HEK293 (cell line): ENCODE data around the gene ZNF10.

Experiments
- GFI1B ChIP-seq: fragments of 450-650 bp; formaldehyde crosslinking; IDR thresholded peaks from 2 replicates; pipeline ENCODE4 v1.5.1; 2016; ENCODE audit warnings: missing biosample characterization, missing genetic modification characterization
- GLI4 ChIP-seq: fragments of 450-650 bp; formaldehyde crosslinking; IDR thresholded peaks from 2 replicates; pipeline ENCODE4 v1.5.1; 2016; ENCODE audit warnings: missing biosample characterization, missing genetic modification characterization
- GLIS2 ChIP-seq: fragments of 450-650 bp; formaldehyde crosslinking; IDR thresholded peaks from 2 replicates; pipeline ENCODE4 v1.5.1; 2016; ENCODE audit warnings: missing biosample characterization, missing genetic modification characterization
- RBAK ChIP-seq: fragments of 450-650 bp; formaldehyde crosslinking; IDR thresholded peaks from 2 replicates; pipeline ENCODE4 v1.5.1; 2016; ENCODE audit warnings: missing biosample characterization, missing genetic modification characterization
- REPIN1 ChIP-seq: fragments of 450-650 bp; formaldehyde crosslinking; IDR thresholded peaks from 2 replicates; pipeline ENCODE4 v1.5.1; 2017; ENCODE audit warnings: missing biosample characterization, missing genetic modification characterization, low read depth
- SCRT2 ChIP-seq: fragments of 450-650 bp; formaldehyde crosslinking; IDR thresholded peaks from 2 replicates; pipeline ENCODE4 v1.5.1; 2016; ENCODE audit warnings: missing biosample characterization, missing genetic modification characterization
- SP2 ChIP-seq: fragments of 450-650 bp; formaldehyde crosslinking; IDR thresholded peaks from 2 replicates; pipeline ENCODE4 v1.5.1; 2016; ENCODE audit warnings: missing biosample characterization, missing genetic modification characterization
- ZIC2 ChIP-seq: fragments of 450-650 bp; formaldehyde crosslinking; IDR thresholded peaks from 2 replicates; pipeline ENCODE4 v1.5.1; 2016; ENCODE audit warnings: missing biosample characterization, missing genetic modification characterization
- ZNF112 ChIP-seq: fragments of 450-650 bp; formaldehyde crosslinking; IDR thresholded peaks from 2 replicates; pipeline ENCODE4 v1.5.0; 2017; ENCODE audit warnings: missing biosample characterization, missing genetic modification characterization
- ZNF121 ChIP-seq: fragments of 450-650 bp; formaldehyde crosslinking; IDR thresholded peaks from 2 replicates; pipeline ENCODE4 v1.5.1; 2016; ENCODE audit warnings: missing biosample characterization, missing genetic modification characterization
- ZNF132 ChIP-seq: fragments of 450-650 bp; formaldehyde crosslinking; IDR thresholded peaks from 2 replicates; pipeline ENCODE4 v1.5.1; 2017; ENCODE audit warnings: missing biosample characterization, missing genetic modification characterization, borderline replicate concordance
- ZNF146 ChIP-seq: fragments of 450-650 bp; formaldehyde crosslinking; IDR thresholded peaks from 2 replicates; pipeline ENCODE4 v1.5.1; 2016; ENCODE audit warnings: missing biosample characterization, missing genetic modification characterization
- ZNF174 ChIP-seq: fragments of 450-650 bp; formaldehyde crosslinking; IDR thresholded peaks from 2 replicates; pipeline ENCODE4 v1.5.0; 2017; ENCODE audit warnings: missing biosample characterization, mild to moderate bottlenecking, missing genetic modification characterization
- ZNF18 ChIP-seq: fragments of 450-650 bp; formaldehyde crosslinking; IDR thresholded peaks from 2 replicates; pipeline ENCODE4 v1.5.1; 2016; ENCODE audit warnings: missing biosample characterization, missing genetic modification characterization
- ZNF2 ChIP-seq: fragments of 450-650 bp; formaldehyde crosslinking; IDR thresholded peaks from 2 replicates; pipeline ENCODE4 v1.5.1; 2016; ENCODE audit warnings: missing biosample characterization, missing genetic modification characterization
- ZNF211 ChIP-seq: fragments of 450-650 bp; formaldehyde crosslinking; IDR thresholded peaks from 2 replicates; pipeline ENCODE4 v1.5.1; 2016; ENCODE audit warnings: low read depth, missing biosample characterization, missing genetic modification characterization
- ZNF223 ChIP-seq: fragments of 450-650 bp; formaldehyde crosslinking; IDR thresholded peaks from 2 replicates; pipeline ENCODE4 v1.5.1; 2016; ENCODE audit warnings: missing biosample characterization, missing genetic modification characterization
- ZNF302 ChIP-seq: fragments of 450-650 bp; formaldehyde crosslinking; IDR thresholded peaks from 2 replicates; pipeline ENCODE4 v1.5.1; 2016; ENCODE audit warnings: missing biosample characterization, missing genetic modification characterization, low read depth
- ZNF335 ChIP-seq: fragments of 450-650 bp; formaldehyde crosslinking; conservative IDR thresholded peaks from 2 replicates; pipeline ENCODE4 v1.5.1; 2016; ENCODE audit warnings: missing biosample characterization, missing genetic modification characterization
- ZNF391 ChIP-seq: fragments of 450-650 bp; formaldehyde crosslinking; IDR thresholded peaks from 2 replicates; pipeline ENCODE4 v1.5.1; 2016; ENCODE audit warnings: low read depth, missing biosample characterization, missing genetic modification characterization, borderline replicate concordance
- ZNF473 ChIP-seq: fragments of 450-650 bp; formaldehyde crosslinking; IDR thresholded peaks from 2 replicates; pipeline ENCODE4 v1.5.1; 2017; ENCODE audit warnings: missing biosample characterization, missing genetic modification characterization
- ZNF529 ChIP-seq: fragments of 450-650 bp; formaldehyde crosslinking; IDR thresholded peaks from 2 replicates; pipeline ENCODE4 v1.5.1; 2017; ENCODE audit warnings: missing genetic modification characterization, missing biosample characterization; ENCODE audit not compliant: insufficient replicate concordance
- ZNF548 ChIP-seq: fragments of 450-650 bp; formaldehyde crosslinking; IDR thresholded peaks from 2 replicates; pipeline ENCODE4 v1.5.1; 2016; ENCODE audit warnings: missing biosample characterization, missing genetic modification characterization
- ZNF561 ChIP-seq: fragments of 450-650 bp; IDR thresholded peaks from 2 replicates; pipeline ENCODE4 v1.5.1; 2018; ENCODE audit warnings: missing biosample characterization, missing genetic modification characterization, borderline replicate concordance
- ZNF600 ChIP-seq: fragments of 450-650 bp; formaldehyde crosslinking; IDR thresholded peaks from 2 replicates; pipeline ENCODE4 v1.5.1; 2016; ENCODE audit warnings: missing biosample characterization, missing genetic modification characterization
- ZNF623 ChIP-seq: fragments of 450-650 bp; formaldehyde crosslinking; IDR thresholded peaks from 2 replicates; pipeline ENCODE4 v1.5.1; 2016; ENCODE audit warnings: missing biosample characterization, missing genetic modification characterization
- ZNF626 ChIP-seq: fragments of 450-650 bp; sonication (Bioruptor Pico); formaldehyde crosslinking; IDR thresholded peaks from 2 replicates; pipeline ENCODE4 v1.5.1; 2018; ENCODE audit warnings: missing biosample characterization, missing genetic modification characterization, inconsistent platforms
- ZNF629 ChIP-seq: fragments of 450-650 bp; formaldehyde crosslinking; IDR thresholded peaks from 2 replicates; pipeline ENCODE4 v1.5.1; 2017; ENCODE audit warnings: missing biosample characterization, missing genetic modification characterization
- ZNF701 ChIP-seq: fragments of 450-650 bp; formaldehyde crosslinking; IDR thresholded peaks from 2 replicates; pipeline ENCODE4 v1.5.1; 2016; ENCODE audit warnings: missing biosample characterization, missing genetic modification characterization
- ZNF76 ChIP-seq: fragments of 450-650 bp; formaldehyde crosslinking; IDR thresholded peaks from 2 replicates; pipeline ENCODE4; 2016; ENCODE audit warnings: low read depth, missing biosample characterization, missing genetic modification characterization, borderline replicate concordance
- ZSCAN23 ChIP-seq: fragments of 450-650 bp; formaldehyde crosslinking; IDR thresholded peaks from 2 replicates; pipeline ENCODE4 v1.5.1; 2016; ENCODE audit warnings: missing biosample characterization, missing genetic modification characterization
- ZSCAN4 ChIP-seq: fragments of 450-650 bp; formaldehyde crosslinking; IDR thresholded peaks from 2 replicates; pipeline ENCODE4 v1.5.1; 2017; ENCODE audit warnings: missing biosample characterization, missing genetic modification characterization
- ZXDB ChIP-seq: fragments of 450-650 bp; formaldehyde crosslinking; IDR thresholded peaks from 2 replicates; pipeline ENCODE4 v1.5.1; 2016; ENCODE audit warnings: missing biosample characterization, missing genetic modification characterization
- TF ChIP-seq, protein P1 (sequence below): fragments of 450-650 bp; formaldehyde crosslinking; IDR thresholded peaks from 2 replicates; pipeline ENCODE4 v1.5.1; 2017; ENCODE audit warnings: missing biosample characterization, missing genetic modification characterization
- TF ChIP-seq, protein P2 (sequence below): fragments of 450-650 bp; formaldehyde crosslinking; IDR thresholded peaks from 2 replicates; pipeline ENCODE4 v1.5.1; 2017; ENCODE audit warnings: missing biosample characterization, missing genetic modification characterization
- TF ChIP-seq, protein P3 (sequence below): fragments of 450-650 bp; formaldehyde crosslinking; IDR thresholded peaks from 2 replicates; pipeline ENCODE4 v1.5.1; 2017; ENCODE audit warnings: missing biosample characterization, missing genetic modification characterization

Gene ZNF10

GRCh38 chr12:133181238-133181959 lies 51.0 kb downstream of the ZNF10 start, which contains the start of gene ZNF268 (continued):
- TF ChIP-seq ZNF76 (peak; percentile 95), ZNF121 (tag by site-specific recombination) (no peak), ZNF561 (tag by site-specific recombination) (0 out of 2 replicates have a peak, but pooled peaks have one; percentile 23), ZNF223 (no peak), ZXDB (tag by site-specific recombination) (peak; percentile 87), ZNF2 (tag by site-specific recombination) (peak; percentile 45; the same call in 1 of the 2 replicates), ZNF132 (tag by site-specific recombination) (no peak), GFI1B (tag by site-specific recombination) (no peak), SCRT2 (tag by site-specific recombination) (no peak), ZNF18 (tag by site-specific recombination) (no peak), ZNF391 (tag by site-specific recombination) (no peak), ZIC2 (tag by site-specific recombination) (no peak), ZNF335 (tag by site-specific recombination) (peak; percentile 86), GLI4 (tag by site-specific recombination) (no peak), ZSCAN4 (tag by site-specific recombination) (0 out of 2 replicates have a peak, but pooled peaks have one; percentile 10), ZNF529 (tag by site-specific recombination) (no peak), ZNF629 (tag by site-specific recombination) (peak; percentile 96), ZNF626 (tag by site-specific recombination) (0 out of 2 replicates have a peak, but pooled peaks have one; percentile 56), ZNF623 (tag by site-specific recombination) (no peak), GLIS2 (tag by site-specific recombination) (no peak), ZSCAN23 (tag by site-specific recombination) (no peak), ZNF302 (tag by site-specific recombination) (no peak), REPIN1 (no peak), ZNF112 (no peak), ZNF473 (tag by site-specific recombination) (no peak), RBAK (tag by site-specific recombination) (no peak), ZNF146 (tag by site-specific recombination) (no peak), SP2 (peak; percentile 58), ZNF174 (tag by site-specific recombination) (no peak), ZNF600 (no peak), ZNF548 (tag by site-specific recombination) (no peak), ZNF701 (tag by site-specific recombination) (no peak), ZNF211 (tag by site-specific recombination) (no peak)
- TF ChIP-seq, protein P1, sequence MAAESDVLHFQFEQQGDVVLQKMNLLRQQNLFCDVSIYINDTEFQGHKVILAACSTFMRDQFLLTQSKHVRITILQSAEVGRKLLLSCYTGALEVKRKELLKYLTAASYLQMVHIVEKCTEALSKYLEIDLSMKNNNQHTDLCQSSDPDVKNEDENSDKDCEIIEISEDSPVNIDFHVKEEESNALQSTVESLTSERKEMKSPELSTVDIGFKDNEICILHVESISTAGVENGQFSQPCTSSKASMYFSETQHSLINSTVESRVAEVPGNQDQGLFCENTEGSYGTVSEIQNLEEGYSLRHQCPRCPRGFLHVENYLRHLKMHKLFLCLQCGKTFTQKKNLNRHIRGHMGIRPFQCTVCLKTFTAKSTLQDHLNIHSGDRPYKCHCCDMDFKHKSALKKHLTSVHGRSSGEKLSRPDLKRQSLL (tag by site-specific recombination), result 0 out of 2 replicates have a peak, but pooled peaks have one; percentile 66
- TF ChIP-seq, protein P2, sequence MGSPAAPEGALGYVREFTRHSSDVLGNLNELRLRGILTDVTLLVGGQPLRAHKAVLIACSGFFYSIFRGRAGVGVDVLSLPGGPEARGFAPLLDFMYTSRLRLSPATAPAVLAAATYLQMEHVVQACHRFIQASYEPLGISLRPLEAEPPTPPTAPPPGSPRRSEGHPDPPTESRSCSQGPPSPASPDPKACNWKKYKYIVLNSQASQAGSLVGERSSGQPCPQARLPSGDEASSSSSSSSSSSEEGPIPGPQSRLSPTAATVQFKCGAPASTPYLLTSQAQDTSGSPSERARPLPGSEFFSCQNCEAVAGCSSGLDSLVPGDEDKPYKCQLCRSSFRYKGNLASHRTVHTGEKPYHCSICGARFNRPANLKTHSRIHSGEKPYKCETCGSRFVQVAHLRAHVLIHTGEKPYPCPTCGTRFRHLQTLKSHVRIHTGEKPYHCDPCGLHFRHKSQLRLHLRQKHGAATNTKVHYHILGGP (tag by site-specific recombination), result no peak
- TF ChIP-seq, protein P3, sequence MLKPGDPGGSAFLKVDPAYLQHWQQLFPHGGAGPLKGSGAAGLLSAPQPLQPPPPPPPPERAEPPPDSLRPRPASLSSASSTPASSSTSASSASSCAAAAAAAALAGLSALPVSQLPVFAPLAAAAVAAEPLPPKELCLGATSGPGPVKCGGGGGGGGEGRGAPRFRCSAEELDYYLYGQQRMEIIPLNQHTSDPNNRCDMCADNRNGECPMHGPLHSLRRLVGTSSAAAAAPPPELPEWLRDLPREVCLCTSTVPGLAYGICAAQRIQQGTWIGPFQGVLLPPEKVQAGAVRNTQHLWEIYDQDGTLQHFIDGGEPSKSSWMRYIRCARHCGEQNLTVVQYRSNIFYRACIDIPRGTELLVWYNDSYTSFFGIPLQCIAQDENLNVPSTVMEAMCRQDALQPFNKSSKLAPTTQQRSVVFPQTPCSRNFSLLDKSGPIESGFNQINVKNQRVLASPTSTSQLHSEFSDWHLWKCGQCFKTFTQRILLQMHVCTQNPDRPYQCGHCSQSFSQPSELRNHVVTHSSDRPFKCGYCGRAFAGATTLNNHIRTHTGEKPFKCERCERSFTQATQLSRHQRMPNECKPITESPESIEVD, result no peak
